Activated T-helper 1 cell treated with anti-CD3 and anti-CD28 coated beads, Interleukin-12 subunit alpha, Interleukin-12 subunit beta, Interleukin-2, Interleukin-4 antibody, amounts not matched to agents 30 ng/mL and 10 ng/mL and 1 ng/mL, durations not matched to agents 14 hours and 24 hours and 36 hours (primary cell): ENCODE measurements around the gene KLHDC7B. TPM values are rescaled to one million over a fixed set of nuclear protein-coding genes. Genes with fewer than 3 reads are reported as not detected.

Experiments used
- DNase-seq: peaks from one replicate; pipeline ENCODE4 v3.0.0; 2021; ENCODE audit warnings: low spot score
- H3K27ac Mint-ChIP-seq: one replicate; pipeline ENCODE4 v1.8.0; 2021; ENCODE audit warnings: mild to moderate bottlenecking, mixed read lengths
- H3K27me3 Mint-ChIP-seq: one replicate; pipeline ENCODE4 v1.8.0; 2022; ENCODE audit warnings: mild to moderate bottlenecking, moderate library complexity, mixed read lengths; ENCODE audit not compliant: insufficient read depth
- H3K36me3 Mint-ChIP-seq: one replicate; pipeline ENCODE4 v1.8.0; 2021; ENCODE audit warnings: low read depth, mixed read lengths
- H3K4me1 Mint-ChIP-seq: one replicate; pipeline ENCODE4 v1.8.0; 2021; ENCODE audit warnings: low read depth, mixed read lengths
- H3K4me3 Mint-ChIP-seq: one replicate; pipeline ENCODE4 v1.8.0; 2021; ENCODE audit warnings: mild to moderate bottlenecking, moderate library complexity, mixed read lengths
- H3K9me3 Mint-ChIP-seq: one replicate; pipeline ENCODE4 v1.8.0; 2021; ENCODE audit warnings: mixed read lengths
- intact Hi-C: fragments of 100-400 bp; cut with micrococcal nuclease; formaldehyde crosslinking; loops from one replicate; pipeline ENCODE4 v1.15.1; 2024
- total RNA-seq: library from RNA; stranded (reverse); gene quantifications from 2 replicates; pipeline ENCODE4 v1.2.3, GENCODE V29; 2022

KLHDC7B gene
- total RNA-seq, 1 donor from 2014 or later: 5.5 TPM

DNA sequence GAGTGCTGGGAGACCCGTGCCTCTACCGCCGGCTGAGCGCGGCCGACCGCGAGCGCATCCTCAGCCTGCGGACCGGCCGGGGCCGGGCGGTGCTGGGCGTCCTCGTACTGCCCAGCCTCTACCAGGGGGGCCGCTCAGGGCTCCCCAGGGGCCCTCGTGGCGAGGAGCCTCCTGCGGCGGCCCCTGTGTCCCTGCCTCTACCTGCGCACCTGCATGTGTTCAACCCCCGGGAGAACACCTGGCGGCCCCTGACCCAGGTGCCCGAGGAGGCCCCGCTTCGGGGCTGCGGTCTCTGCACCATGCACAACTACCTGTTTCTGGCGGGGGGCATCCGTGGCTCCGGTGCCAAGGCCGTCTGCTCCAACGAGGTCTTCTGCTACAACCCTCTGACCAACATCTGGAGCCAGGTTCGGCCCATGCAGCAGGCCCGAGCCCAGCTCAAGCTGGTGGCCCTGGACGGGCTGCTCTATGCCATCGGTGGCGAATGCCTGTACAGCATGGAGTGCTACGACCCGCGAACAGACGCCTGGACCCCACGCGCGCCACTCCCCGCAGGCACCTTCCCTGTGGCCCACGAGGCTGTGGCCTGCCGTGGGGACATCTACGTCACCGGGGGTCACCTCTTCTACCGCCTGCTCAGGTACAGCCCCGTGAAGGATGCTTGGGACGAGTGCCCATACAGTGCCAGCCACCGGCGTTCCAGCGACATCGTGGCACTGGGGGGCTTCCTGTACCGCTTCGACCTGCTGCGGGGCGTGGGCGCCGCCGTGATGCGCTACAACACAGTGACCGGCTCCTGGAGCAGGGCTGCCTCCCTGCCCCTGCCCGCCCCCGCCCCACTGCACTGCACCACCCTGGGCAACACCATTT, 3.5 kb downstream of the KLHDC7B start:
- intact Hi-C loops: loop anchor here (1.0 kb wide), 2 partner anchors 10 to 13 kb away; partner anchors contain the start of gene SYCE3
- no peaks in the 10 kb centered on the region for H3K36me3 Mint-ChIP-seq
- peaks cover 29% of the 10 kb centered on the region for H3K4me1 Mint-ChIP-seq
- peak overlapping the region; percentile 83 for H3K27ac Mint-ChIP-seq
- DNase-seq: no peak
- no peaks in the 10 kb centered on the region for H3K9me3 Mint-ChIP-seq
- H3K27me3 Mint-ChIP-seq: peaks cover 3% of the 10 kb centered on the region
- peak overlapping the region; percentile 82 for H3K4me3 Mint-ChIP-seq

DNA sequence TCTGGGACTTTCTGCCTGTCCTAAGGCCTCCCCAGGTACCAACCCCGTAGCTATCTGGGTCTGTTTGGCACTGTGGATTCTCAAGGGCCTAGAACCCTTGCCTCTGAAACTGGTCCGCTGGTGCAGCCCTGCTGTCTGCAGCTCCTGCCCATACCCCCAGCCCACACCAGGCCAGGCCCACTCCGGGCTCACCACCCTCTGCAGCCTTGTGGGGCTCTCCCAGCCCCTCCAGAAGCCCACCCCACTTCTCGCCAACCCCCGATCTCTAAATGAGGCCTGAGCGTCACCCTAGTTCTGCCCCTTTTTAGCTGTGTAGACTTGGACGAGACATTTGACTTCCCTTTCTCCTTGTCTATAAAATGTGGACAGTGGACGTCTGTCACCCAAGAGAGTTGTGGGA, 4.7 kb downstream of the KLHDC7B start:
- no peaks in the 10 kb centered on the region for H3K9me3 Mint-ChIP-seq
- H3K27me3 Mint-ChIP-seq: peaks cover 3% of the 10 kb centered on the region
- peak overlapping the region; percentile 82 for H3K4me3 Mint-ChIP-seq
- H3K27ac Mint-ChIP-seq: peak overlapping the region; percentile 86
- peaks cover 18% of the 10 kb centered on the region for H3K4me1 Mint-ChIP-seq
- no peaks in the 10 kb centered on the region for H3K36me3 Mint-ChIP-seq
- DNase-seq: no peak
- intact Hi-C loops: no loop called here

DNA sequence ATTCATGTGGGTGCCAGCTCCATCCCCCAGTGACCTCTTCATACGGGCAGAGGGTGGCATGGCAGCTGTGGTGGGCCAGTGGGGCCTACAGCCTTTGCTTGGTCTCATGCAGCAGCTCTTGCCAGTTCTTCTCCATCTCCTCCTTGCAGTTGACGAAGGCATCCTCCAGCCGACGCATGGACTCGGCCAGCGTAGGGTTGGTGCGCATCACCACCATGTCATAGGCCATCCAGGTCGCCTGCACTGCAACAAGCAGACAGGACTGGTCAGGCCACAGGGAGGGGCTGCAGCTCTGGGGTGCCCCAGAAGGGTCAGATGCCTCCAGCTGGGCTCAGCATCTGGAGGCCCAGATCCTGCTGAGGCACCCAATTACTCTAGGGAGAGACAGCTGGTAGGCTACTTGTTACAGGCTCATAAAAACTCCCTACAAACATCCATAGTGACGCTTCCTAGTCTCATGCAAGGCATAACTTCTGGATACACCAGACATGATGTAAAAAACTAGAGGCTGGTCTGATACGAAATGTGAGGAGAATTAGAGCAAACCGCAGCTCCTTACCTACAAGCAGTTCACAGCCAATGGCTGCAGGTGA, 5.6 kb downstream of the KLHDC7B start:
- H3K27ac Mint-ChIP-seq: no peak overlapping the region
- H3K27me3 Mint-ChIP-seq: peaks cover 3% of the 10 kb centered on the region
- peak overlapping the region; percentile 23 for H3K4me3 Mint-ChIP-seq
- H3K9me3 Mint-ChIP-seq: no peaks in the 10 kb centered on the region
- intact Hi-C loops: no loop called here
- H3K36me3 Mint-ChIP-seq: no peaks in the 10 kb centered on the region
- no peak for DNase-seq
- peaks cover 11% of the 10 kb centered on the region for H3K4me1 Mint-ChIP-seq

DNA sequence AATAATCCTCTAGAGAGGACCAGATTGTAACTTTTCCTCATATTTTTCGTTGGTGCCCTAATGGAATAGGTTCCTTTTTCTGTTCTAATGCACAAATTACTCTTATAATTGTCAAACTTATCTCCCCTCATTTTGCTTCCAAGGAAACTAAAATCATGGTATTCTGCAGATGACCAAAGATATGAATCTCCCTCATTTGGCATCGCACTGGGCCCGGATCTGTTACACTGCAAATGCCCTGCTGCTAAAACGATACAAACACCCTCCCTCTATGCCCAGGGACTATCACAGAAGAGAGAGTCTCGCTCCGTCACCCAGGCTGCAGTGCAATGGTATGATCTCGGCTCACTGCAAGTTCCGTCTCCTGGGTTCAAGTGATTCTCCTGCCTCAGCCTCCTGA, 7.6 kb downstream of the KLHDC7B start:
- Mint-ChIP-seq H3K27me3 (peaks cover 3% of the 10 kb centered on the region), H3K27ac (no peak overlapping the region), H3K4me1 (peaks cover 11% of the 10 kb centered on the region)

DNA sequence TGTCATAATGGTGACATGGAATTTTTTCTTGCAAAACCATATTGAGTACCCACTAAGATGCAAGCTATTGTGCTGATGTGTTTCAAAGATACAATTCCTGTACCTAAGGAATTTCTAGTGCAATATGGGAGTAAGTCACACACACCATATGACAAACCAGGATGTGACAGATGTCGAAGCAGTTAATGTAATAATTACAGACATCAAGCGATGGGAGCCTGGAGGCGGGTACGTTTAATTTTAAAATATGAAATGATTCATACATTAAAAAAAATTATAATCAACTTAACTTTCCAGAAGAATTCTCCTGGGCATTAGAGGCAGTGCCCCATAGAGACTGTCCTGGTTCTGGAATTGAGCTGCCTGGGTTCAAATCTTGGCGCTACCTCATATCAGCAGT, 11.0 kb downstream of the KLHDC7B start:
- no peaks in the 10 kb centered on the region for H3K36me3 Mint-ChIP-seq
- no peak overlapping the region for H3K4me3 Mint-ChIP-seq
- intact Hi-C loops: no loop called here
- H3K9me3 Mint-ChIP-seq: no peaks in the 10 kb centered on the region
- no peak for DNase-seq
- H3K27ac Mint-ChIP-seq: no peak overlapping the region
- H3K4me1 Mint-ChIP-seq: peaks cover 7% of the 10 kb centered on the region
- H3K27me3 Mint-ChIP-seq: peaks cover 8% of the 10 kb centered on the region

More for the DNA sequence above, 7.6 kb downstream of the KLHDC7B start:
- intact Hi-C loops: no loop called here
- Mint-ChIP-seq H3K4me3 (no peak overlapping the region), H3K36me3 (no peaks in the 10 kb centered on the region), H3K9me3 (no peaks in the 10 kb centered on the region)
- DNase-seq: no peak

DNA sequence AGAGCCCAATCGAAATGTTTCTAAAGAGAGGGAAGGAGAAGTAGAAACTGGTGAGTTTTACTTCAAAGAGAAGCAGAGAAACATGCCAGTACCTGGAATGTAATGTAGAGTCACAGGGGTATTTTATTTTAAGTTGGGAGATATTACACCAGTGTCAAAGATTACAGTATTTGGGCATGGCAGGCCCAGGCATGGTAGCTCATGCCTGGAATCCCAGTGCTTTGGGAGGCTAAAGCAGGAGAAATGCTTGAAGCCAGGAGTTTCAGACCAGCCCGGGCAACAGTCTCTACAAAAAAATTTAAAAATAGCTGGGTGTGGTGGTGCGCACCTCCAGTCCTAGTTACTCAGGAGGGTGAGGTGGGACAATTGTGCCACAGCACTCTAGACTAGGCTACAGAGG, 14.3 kb downstream of the KLHDC7B start:
- intact Hi-C loops: no loop called here
- Mint-ChIP-seq H3K36me3 (no peaks in the 10 kb centered on the region), H3K4me1 (peaks cover 20% of the 10 kb centered on the region), H3K27me3 (peaks cover 5% of the 10 kb centered on the region), H3K4me3 (no peak overlapping the region), H3K27ac (no peak overlapping the region), H3K9me3 (no peaks in the 10 kb centered on the region)
- DNase-seq: no peak

DNA sequence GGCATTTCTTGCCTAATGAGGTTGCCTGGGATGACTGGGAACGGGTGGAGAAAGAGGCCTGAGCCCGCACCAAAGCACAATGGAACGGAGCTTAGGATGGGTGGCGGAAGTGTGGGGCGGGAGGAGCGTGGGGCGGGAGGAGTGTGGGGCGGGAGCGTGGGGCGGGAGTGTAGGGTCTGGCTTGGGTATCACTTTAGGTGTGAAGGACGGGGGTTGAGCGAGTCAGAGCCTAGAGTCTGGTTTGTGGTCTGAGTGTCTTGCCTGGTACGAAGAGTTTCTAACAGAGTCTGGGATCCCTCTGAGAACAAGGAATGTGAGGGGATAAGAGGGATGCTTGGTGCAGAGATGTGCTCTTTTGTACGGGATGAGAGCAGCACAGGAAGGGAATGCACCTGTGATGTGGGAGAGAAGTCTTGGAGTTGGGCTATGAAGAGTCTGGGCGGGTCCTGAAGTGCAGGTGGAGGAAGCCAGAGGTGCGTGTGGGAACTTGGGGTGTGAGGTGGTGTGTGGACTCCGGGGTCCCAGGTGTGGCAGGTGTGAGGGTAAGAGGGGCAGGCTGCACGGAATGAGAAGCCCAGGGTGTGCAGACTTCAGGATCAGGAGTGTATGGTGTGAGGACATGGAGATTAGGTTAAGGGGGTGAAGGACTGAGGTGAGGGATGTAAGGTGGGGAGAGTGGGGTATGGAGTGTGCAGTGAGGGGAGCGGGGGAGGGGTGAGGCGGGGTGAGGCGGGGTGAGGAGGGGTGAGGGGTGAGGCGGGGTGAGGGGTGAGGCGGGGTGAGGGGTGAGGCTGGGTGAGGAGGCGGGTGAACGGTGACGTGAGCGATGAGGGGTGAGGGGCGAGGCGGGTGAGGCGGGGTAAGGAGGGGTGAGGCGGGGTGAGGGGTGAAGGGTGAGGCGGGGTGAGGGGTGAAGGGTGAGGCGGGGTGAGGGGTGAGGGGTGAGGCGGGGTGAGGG, 16.0 kb downstream of the KLHDC7B start:
- Mint-ChIP-seq H3K36me3 (no peaks in the 10 kb centered on the region), H3K4me3 (peak overlapping the region; percentile 71), H3K4me1 (peaks cover 20% of the 10 kb centered on the region), H3K9me3 (no peaks in the 10 kb centered on the region), H3K27me3 (peaks cover 9% of the 10 kb centered on the region), H3K27ac (peak overlapping the region; percentile 58)
- DNase-seq: no peak
- intact Hi-C loops: loop anchor here (1.0 to 2.0 kb wide), 2 partner anchors 13 to 93 kb away; no protein-coding TSS in a partner anchor

DNA sequence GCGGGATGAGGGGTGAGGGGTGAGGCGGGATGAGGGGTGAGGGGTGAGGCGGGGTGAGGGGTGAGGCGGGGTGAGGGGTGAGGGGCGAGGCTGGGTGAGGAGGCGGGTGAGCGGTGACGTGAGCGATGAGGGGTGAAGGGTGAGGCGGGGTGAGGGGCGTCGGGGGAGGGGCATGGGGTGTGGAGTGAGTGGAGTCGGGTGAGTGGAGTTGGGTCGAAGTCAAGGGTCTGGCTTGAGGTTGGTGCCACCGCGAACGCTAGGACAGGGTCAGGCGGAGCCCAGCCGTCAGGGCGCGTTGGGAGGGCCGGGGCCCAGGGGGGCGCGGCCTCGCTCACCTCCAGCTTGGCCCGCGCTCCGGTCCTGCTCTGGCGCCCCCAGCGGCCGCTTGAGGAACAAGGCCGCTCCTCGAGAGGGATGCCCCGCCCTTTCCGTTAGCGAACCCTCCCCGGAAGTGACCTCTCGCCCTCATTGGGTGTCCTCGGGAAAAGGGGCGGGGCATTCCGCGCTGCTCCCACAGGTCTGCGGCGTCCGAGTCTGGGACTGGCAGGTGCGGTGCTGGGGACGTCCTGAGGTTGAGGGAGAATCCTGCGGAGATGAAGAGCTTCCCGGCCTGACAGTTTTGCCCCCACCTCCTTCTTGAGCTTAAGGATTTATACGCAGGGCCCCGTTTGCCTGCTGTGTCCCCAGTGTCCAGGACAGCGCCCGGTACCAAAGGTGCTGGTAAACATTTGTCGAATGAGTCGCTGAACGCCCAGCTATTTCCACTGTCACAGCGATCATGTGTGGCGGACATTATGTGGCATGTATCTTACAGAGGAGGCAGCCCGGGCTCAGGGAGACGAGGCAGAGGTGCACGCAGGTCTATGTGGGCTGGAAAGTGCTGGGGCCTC, 17.1 kb downstream of the KLHDC7B start, which contains the start of gene SYCE3:
Gene SYCE3, minus strand, starts transcription at position 397 of the 890 bp plus-strand sequence. CDS start 6,514 bp downstream, outside the sequence.
- H3K4me1 Mint-ChIP-seq: peaks cover 20% of the 10 kb centered on the region
- peaks cover 2% of the 10 kb centered on the region for H3K36me3 Mint-ChIP-seq
- peaks cover 9% of the 10 kb centered on the region for H3K27me3 Mint-ChIP-seq
- peak within 1 kb of the TSS; percentile 88 for H3K4me3 Mint-ChIP-seq
- peak; percentile 98 for DNase-seq
- intact Hi-C loops: loop anchor here (1.0 to 2.0 kb wide), 5 partner anchors 14 to 94 kb away; partner anchors contain the start of genes CHKB and NCAPH2
- peak within 1 kb of the TSS; percentile 77 for H3K27ac Mint-ChIP-seq
- H3K9me3 Mint-ChIP-seq: no peaks in the 10 kb centered on the region

DNA sequence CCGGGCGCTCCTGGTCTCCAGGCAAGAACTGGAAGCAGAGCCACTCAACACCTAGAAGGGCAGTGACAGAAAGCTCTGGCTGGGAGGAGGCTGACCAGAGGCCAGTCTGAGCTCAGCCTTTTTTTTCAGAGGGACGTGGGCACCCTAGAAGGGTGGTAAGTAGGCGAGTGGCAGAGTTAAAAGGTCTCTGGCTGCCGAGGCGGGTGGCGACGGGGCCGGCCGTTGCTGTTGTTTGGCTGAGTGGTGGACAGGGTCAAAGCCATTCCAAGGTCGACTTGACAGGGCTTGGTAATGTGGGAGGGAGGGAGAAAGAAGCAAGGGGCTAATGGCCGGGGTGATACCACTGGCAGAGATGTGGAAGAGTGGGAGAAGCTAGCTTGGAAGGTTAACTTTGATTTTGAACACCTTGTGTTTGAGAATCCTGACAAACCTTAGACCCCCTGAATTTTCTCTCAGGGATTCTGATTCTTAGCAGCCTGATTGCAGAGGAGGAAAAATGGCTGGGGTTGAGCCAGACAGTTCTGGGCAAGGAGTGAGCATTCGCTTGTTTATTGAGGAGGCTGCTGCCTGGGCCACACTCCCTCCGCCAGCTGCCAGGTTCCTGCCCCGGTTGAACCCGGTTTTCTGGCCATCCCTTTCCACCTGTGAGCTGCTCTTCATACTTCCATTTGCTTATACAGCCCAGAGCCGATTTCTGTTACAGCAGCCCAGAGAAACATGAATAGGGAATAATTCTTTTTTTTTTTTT, 17.9 kb downstream of the KLHDC7B start:
- H3K4me1 Mint-ChIP-seq: peaks cover 20% of the 10 kb centered on the region
- H3K27me3 Mint-ChIP-seq: peaks cover 9% of the 10 kb centered on the region
- no peak for DNase-seq
- intact Hi-C loops: loop anchor here (1.0 to 2.0 kb wide), 4 partner anchors 19 to 95 kb away; partner anchors contain the start of genes CHKB and NCAPH2
- H3K9me3 Mint-ChIP-seq: no peaks in the 10 kb centered on the region
- peaks cover 4% of the 10 kb centered on the region for H3K36me3 Mint-ChIP-seq
- H3K4me3 Mint-ChIP-seq: peak overlapping the region; percentile 88
- peak overlapping the region; percentile 77 for H3K27ac Mint-ChIP-seq

DNA sequence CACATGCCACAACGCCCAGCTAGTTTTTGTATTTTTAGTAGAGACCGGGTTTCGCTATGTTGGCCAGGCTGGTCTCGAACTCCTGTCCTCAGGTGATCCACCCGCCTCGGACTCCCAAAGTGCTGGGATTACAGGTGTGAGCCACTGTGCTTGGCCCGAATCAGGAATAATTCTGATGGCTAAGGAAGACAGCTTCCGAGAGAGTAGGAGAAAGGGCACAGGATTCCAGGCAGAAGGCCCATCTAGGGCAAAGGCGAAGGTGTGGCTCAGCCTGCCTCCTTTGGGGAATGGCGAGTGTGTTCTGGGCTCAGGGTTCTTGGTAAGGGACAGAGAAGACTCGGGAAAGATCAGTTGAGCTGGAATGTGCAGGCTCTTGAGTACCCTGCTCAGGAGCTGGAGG, 18.6 kb downstream of the KLHDC7B start:
- Mint-ChIP-seq H3K4me3 (no peak overlapping the region), H3K9me3 (no peaks in the 10 kb centered on the region), H3K27me3 (peaks cover 9% of the 10 kb centered on the region), H3K4me1 (peaks cover 20% of the 10 kb centered on the region), H3K27ac (no peak overlapping the region), H3K36me3 (peaks cover 7% of the 10 kb centered on the region)
- no peak for DNase-seq
- intact Hi-C loops: no loop called here

DNA sequence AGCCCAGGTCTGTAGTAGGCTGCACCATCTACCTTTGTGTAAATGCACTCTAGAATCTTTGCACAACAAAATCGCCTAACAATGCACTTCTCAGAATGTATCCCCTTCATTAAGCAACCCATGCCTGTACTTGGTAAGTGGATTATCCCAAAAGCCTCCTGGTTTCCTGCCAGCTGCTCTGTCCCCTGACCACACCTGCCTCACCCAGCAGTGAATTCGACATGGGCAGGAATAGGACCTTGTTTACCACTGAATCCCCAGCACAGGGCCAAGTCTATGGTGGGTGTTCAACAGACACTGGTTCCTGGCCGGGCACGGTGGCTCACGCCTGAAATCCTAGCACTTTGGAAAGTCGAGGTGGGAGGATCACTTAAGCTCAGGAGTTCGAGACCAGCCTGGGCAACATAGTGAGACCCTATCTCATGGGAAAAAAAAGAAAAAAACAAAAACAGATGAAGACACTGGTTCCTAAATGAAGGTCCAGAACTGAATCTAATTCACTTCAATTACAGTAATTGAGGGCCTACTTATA, 22.1 kb downstream of the KLHDC7B start:
- H3K4me3 Mint-ChIP-seq: no peak overlapping the region
- peaks cover 3% of the 10 kb centered on the region for H3K27me3 Mint-ChIP-seq
- H3K36me3 Mint-ChIP-seq: peaks cover 25% of the 10 kb centered on the region
- no peak for DNase-seq
- H3K27ac Mint-ChIP-seq: no peak overlapping the region
- intact Hi-C loops: no loop called here
- peaks cover 9% of the 10 kb centered on the region for H3K4me1 Mint-ChIP-seq
- H3K9me3 Mint-ChIP-seq: no peaks in the 10 kb centered on the region
